K562 (cell line): ENCODE measurements around the gene BICC1. TPM values are rescaled to one million over a fixed set of nuclear protein-coding genes. Genes with fewer than 3 reads are reported as not detected.

Experiments
- ATAC-seq: fragments of 200-7000 bp; cut with Tn5 transposase; 3 replicates; pipeline ENCODE4 v1.9.1; 2020; ENCODE audit warnings: moderate library complexity
- BruUV-seq: library from RNA; stranded (reverse); fragments of 400-500 nt; replicated peaks from 2 replicates; lab custom pipeline; 2021; lab: Mats Ljungman, UMichigan
- CTCF ChIA-PET: fragments of 300-600 bp; formaldehyde crosslinking; extraction: SDS; loops from one replicate; lab custom pipeline; 2021; ENCODE audit warnings: low intra/inter-chr PET ratio; lab: Yijun Ruan, JAX
- POLR2A ChIA-PET: fragments of 300-600, 350-650 bp; sonication (Branson Sonifier 250); formaldehyde crosslinking; extraction: SDS; loops from one replicate; lab custom pipeline; 2021; ENCODE audit warnings: antibody characterized with exemption, inconsistent platforms; lab: Yijun Ruan, JAX
- DNase-seq, 4 experiments: peaks; one replicate each; pipeline versions ENCODE4 v3.0.0 to v3.0.0-alpha.2; 2011 to 2018; ENCODE audit warnings: low spot score in 3 of 4, mixed read lengths in 3 of 4; ENCODE audit errors: extremely low read depth in 1 of 4
- FAIRE-seq: peaks from 2 replicates; lab custom pipeline; 2011; peaks lifted over from hg19 to GRCh38; lab: Jason Lieb, UNC
- H2AFZ ChIP-seq: 2 replicates; pipeline ENCODE4 v1.6.0; 2011; ENCODE audit warnings: low read depth, low read length, control low read depth, inconsistent platforms
- H3K27ac ChIP-seq: fragments of 200-600 bp; 3 replicates; pipeline ENCODE4 v1.8.0; 2011; ENCODE audit warnings: low read depth, mild to moderate bottlenecking, control low read depth, inconsistent platforms, low read length, moderate library complexity, mixed read lengths; ENCODE audit errors: extremely low read depth
- H3K27me3 ChIP-seq, 2 experiments: fragments of 300-600 bp in 1 of 2; 2 replicates in 1 of 2; 3 replicates in 1 of 2; pipeline versions ENCODE4 v1.6.0 to v1.8.0; 2011; ENCODE audit warnings: inconsistent platforms in 2 of 2, low read length in 2 of 2, mild to moderate bottlenecking in 1 of 2, mixed read lengths in 1 of 2, moderate library complexity in 1 of 2; ENCODE audit not compliant: control insufficient read depth in 2 of 2, insufficient read depth in 2 of 2
- H3K36me3 ChIP-seq: fragments of 300-600 bp; 3 replicates; pipeline ENCODE4 v1.8.0; 2011; ENCODE audit warnings: mild to moderate bottlenecking, low read length, inconsistent platforms; ENCODE audit not compliant: control insufficient read depth, insufficient read depth
- H3K4me1 ChIP-seq, 2 experiments: fragments of 200-600 bp in 1 of 2; replicated peaks in 1 of 2; 2 replicates in 1 of 2; 3 replicates in 1 of 2; pipeline versions ENCODE4 v1.5.1 to v1.8.0; 2011; ENCODE audit warnings: inconsistent platforms in 2 of 2, low read length in 2 of 2, mild to moderate bottlenecking in 1 of 2, mixed read lengths in 1 of 2, moderate library complexity in 1 of 2; ENCODE audit not compliant: control insufficient read depth in 2 of 2, insufficient read depth in 2 of 2
- H3K4me2 ChIP-seq: 2 replicates; pipeline ENCODE4 v1.6.1; 2011; ENCODE audit warnings: low read length, control low read depth, inconsistent platforms, mixed read lengths; ENCODE audit not compliant: insufficient read depth
- H3K4me3 ChIP-seq: fragments of 200-600 bp; sonication (generic), shearing (Covaris generic); 2 replicates; pipeline ENCODE4 v1.5.1; 2016; ENCODE audit warnings: control low read depth, inconsistent platforms
- H3K79me2 ChIP-seq: fragments of 200-600 bp; 3 replicates; pipeline ENCODE4 v1.8.0; 2011; ENCODE audit warnings: low read length, inconsistent platforms; ENCODE audit not compliant: control insufficient read depth, insufficient read depth
- H3K9ac ChIP-seq, 2 experiments: 2 replicates each; pipeline versions ENCODE4 v1.6.0 to v1.6.1; 2011; ENCODE audit warnings: low read depth in 2 of 2, low read length in 2 of 2, control low read depth in 1 of 2, inconsistent platforms in 1 of 2, mild to moderate bottlenecking in 1 of 2, mixed read lengths in 1 of 2; ENCODE audit not compliant: insufficient read depth in 1 of 2
- H3K9me1 ChIP-seq: one replicate; pipeline ENCODE4 v1.6.0; 2011; ENCODE audit warnings: inconsistent platforms, mild to moderate bottlenecking, low read length, moderate library complexity; ENCODE audit not compliant: control insufficient read depth, insufficient read depth
- H3K9me3 ChIP-seq: replicated peaks from 2 replicates; pipeline ENCODE4 v1.5.1; 2011; ENCODE audit warnings: low read depth, low read length, inconsistent platforms; ENCODE audit not compliant: control insufficient read depth, insufficient read depth
- H4K20me1 ChIP-seq: replicated peaks from 2 replicates; pipeline ENCODE4 v1.6.1; 2011; ENCODE audit warnings: low read length, inconsistent platforms, mixed read lengths; ENCODE audit not compliant: control insufficient read depth, insufficient read depth
- ASH1L ChIP-seq: fragments of 450-650 bp; IDR thresholded peaks from 2 replicates; pipeline ENCODE4 v1.6.1; 2018; ENCODE audit warnings: borderline replicate concordance, mild to moderate bottlenecking, low read depth; ENCODE audit not compliant: partially characterized antibody
- ATF7 ChIP-seq: fragments of 450-650 bp; IDR thresholded peaks from 2 replicates; pipeline ENCODE4 v1.7.1; 2014; ENCODE audit warnings: mild to moderate bottlenecking, moderate library complexity
- CEBPB ChIP-seq: fragments of 450-650 bp; IDR thresholded peaks from 2 replicates; pipeline ENCODE4 v1.6.1; 2016; ENCODE audit warnings: missing genetic modification characterization, missing compliant biosample characterization
- E2F1 ChIP-seq: sonication (generic); formaldehyde crosslinking; IDR thresholded peaks from 2 replicates; pipeline ENCODE4 v1.8.1; 2023; ENCODE audit warnings: mild to moderate bottlenecking, missing genetic modification reagents, moderate library complexity
- GATAD2A ChIP-seq: fragments of 450-650 bp; IDR thresholded peaks from 2 replicates; pipeline ENCODE4 v1.6.1; 2017
- HNRNPUL1 ChIP-seq: fragments of 200-400 bp; formaldehyde crosslinking; IDR thresholded peaks from 2 replicates; pipeline ENCODE4 v1.6.1; 2017; ENCODE audit warnings: low read length
- NFE2L1 ChIP-seq: fragments of 450-650 bp; IDR thresholded peaks from 2 replicates; pipeline ENCODE4 v1.6.1; 2016; ENCODE audit warnings: missing genetic modification characterization, low read depth, mild to moderate bottlenecking, missing compliant biosample characterization, moderate library complexity, borderline replicate concordance
- NR2C1 ChIP-seq, 2 experiments: fragments of 450-650 bp; IDR thresholded peaks; 2 replicates each; pipeline ENCODE4 v1.6.1; 2017; ENCODE audit warnings: mild to moderate bottlenecking in 2 of 2, antibody characterized with exemption in 1 of 2, inconsistent platforms in 1 of 2, missing compliant biosample characterization in 1 of 2, missing genetic modification characterization in 1 of 2
- PHF20 ChIP-seq: fragments of 450-650 bp; IDR thresholded peaks from 2 replicates; pipeline ENCODE4 v1.6.1; 2018; ENCODE audit not compliant: partially characterized antibody
- PRPF4 ChIP-seq: fragments of 200-400 bp; formaldehyde crosslinking; IDR thresholded peaks from one replicate; pipeline ENCODE4 v1.6.1; 2017; ENCODE audit warnings: low read length, low read depth, mild to moderate bottlenecking; ENCODE audit not compliant: insufficient read depth, poor library complexity, severe bottlenecking
- RBM39 ChIP-seq: fragments of 200-400 bp; formaldehyde crosslinking; optimal IDR thresholded peaks from 2 replicates; pipeline ENCODE3; 2018; ENCODE audit warnings: low read depth, low read length
- RHOXF2B ChIP-seq: fragments of 250-450 bp; sonication (Bioruptor Pico); conservative IDR thresholded peaks from 2 replicates; pipeline ENCODE4 v1.5.1; 2021
- SRF ChIP-seq, 2 experiments: fragments of 250-450, 450-650 bp in 1 of 2; sonication (Bioruptor Pico) in 1 of 2; sonication (generic) in 1 of 2; formaldehyde crosslinking; IDR thresholded peaks; 2 replicates each; pipeline versions ENCODE4 v1.5.0 to v1.5.1; 2020 to 2022; ENCODE audit warnings: mild to moderate bottlenecking in 1 of 2, missing genetic modification reagents in 1 of 2
- ZNF282 ChIP-seq: sonication (generic); formaldehyde crosslinking; IDR thresholded peaks from 2 replicates; pipeline ENCODE4 v1.8.1; 2023; ENCODE audit warnings: missing genetic modification reagents
- ZNF696 ChIP-seq: fragments of 250-450 bp; sonication (Bioruptor Pico); conservative IDR thresholded peaks from 2 replicates; pipeline ENCODE4 v1.4.0; 2020; ENCODE audit warnings: mild to moderate bottlenecking, moderate library complexity
- ZNF76 ChIP-seq: fragments of 250-450 bp; sonication (Bioruptor Pico); IDR thresholded peaks from 2 replicates; pipeline ENCODE4 v1.4.0; 2020; ENCODE audit warnings: mild to moderate bottlenecking, moderate library complexity, borderline replicate concordance
- ZZZ3 ChIP-seq: fragments of 450-650 bp; IDR thresholded peaks from 2 replicates; pipeline ENCODE4 v1.6.1; 2016; ENCODE audit warnings: antibody characterized with exemption, mild to moderate bottlenecking, moderate library complexity
- in situ Hi-C: fragments of 300-500 bp; cut with MboI; formaldehyde crosslinking; loops from 4 replicates; pipeline ENCODE4 v1.15.0; 2018; ENCODE audit warnings: inconsistent platforms, mixed read lengths
- intact Hi-C: fragments of 100-400 bp; cut with micrococcal nuclease; formaldehyde crosslinking; loops from 2 replicates; pipeline ENCODE4 v1.14.2; 2022
- polyA plus RNA-seq, 8 experiments: library from polyadenylated mRNA; depleted of rRNA in 4 of 8; stranded (reverse) in 5 of 8; unstranded in 3 of 8; fragments of >200 nt; fragmentation: Nextera tagmentation in 2 of 8; fragmentation: Illumina TruSeq in 1 of 8; extraction: Ambion mirVana in 2 of 8; extraction: Trizol in 1 of 8; gene quantifications; 2 replicates each; pipeline versions ENCODE4 v1.2.1 to v1.2.3, GENCODE V29; 2011 to 2014; ENCODE audit warnings: inconsistent platforms in 1 of 8, missing spikeins in 1 of 8
- total RNA-seq, 7 experiments: library from RNA; depleted of rRNA in 6 of 7; stranded (reverse); fragments of >200 nt in 6 of 7; fragmentation: Illumina TruSeq in 2 of 7; extraction: Trizol in 2 of 7; gene quantifications; 2 replicates each; pipeline versions ENCODE4 v1.2.1 to v1.2.3, GENCODE V29; 2011 to 2021; ENCODE audit warnings: low replicate concordance in 1 of 7
- TF ChIP-seq, protein P1 (sequence below): fragments of 250-450 bp; sonication (Bioruptor Pico); IDR thresholded peaks from 2 replicates; pipeline ENCODE4 v1.8.0; 2022; ENCODE audit warnings: inconsistent platforms

Gene BICC1
- total and polyA plus RNA-seq, 9 of the 15 experiments (the other 6 are each of a cell fraction or from before 2014, with no cell fraction given), result not detected

DNA sequence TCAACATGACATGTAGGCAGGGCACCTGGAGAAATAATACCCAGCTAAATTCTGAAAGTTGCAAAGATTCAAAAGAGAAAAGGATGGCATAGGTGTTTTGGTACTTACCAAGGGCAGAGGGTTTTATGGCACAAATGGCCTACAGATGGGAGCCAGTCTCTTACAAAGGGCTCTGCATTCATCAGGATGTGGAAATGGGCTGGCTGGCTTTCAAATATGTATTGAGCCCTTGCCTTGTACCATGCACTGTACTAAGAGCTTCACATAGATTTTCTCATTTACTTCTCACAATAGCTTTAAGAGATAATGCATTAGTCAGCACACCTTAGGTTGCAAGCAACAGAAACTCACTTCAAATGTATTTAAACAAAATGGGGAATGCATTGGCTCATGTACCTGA lies 327.1 kb downstream of the BICC1 start:
- Histone ChIP-seq H3K4me3 (no peak overlapping the region), H2AFZ (no peak overlapping the region), H3K79me2 (no peaks in the 10 kb centered on the region), H3K27me3 (no peaks in the 10 kb centered on the region)
- TF ChIP-seq PRPF4 (no peak), PHF20 (no peak), GATAD2A (no peak), E2F1 (no peak), SRF (CRISPR knock-in tag; IDR thresholded peaks at IDR 0.05) (no peak), ZZZ3 (no peak), RBM39 (no peak), ZNF76 (CRISPR knock-in tag) (no peak), ZNF282 (CRISPR knock-in tag) (no peak), ATF7 (no peak), ASH1L (no peak), NR2C1 (IDR thresholded peaks at IDR 0.05) (no peak), NR2C1 (tag; IDR thresholded peaks at IDR 0.05) (no peak), CEBPB (no peak), HNRNPUL1 (no peak), RHOXF2B (CRISPR knock-in tag) (no peak), NFE2L1 (tag) (no peak), ZNF696 (CRISPR knock-in tag) (no peak)
- TF ChIP-seq, protein P1, sequence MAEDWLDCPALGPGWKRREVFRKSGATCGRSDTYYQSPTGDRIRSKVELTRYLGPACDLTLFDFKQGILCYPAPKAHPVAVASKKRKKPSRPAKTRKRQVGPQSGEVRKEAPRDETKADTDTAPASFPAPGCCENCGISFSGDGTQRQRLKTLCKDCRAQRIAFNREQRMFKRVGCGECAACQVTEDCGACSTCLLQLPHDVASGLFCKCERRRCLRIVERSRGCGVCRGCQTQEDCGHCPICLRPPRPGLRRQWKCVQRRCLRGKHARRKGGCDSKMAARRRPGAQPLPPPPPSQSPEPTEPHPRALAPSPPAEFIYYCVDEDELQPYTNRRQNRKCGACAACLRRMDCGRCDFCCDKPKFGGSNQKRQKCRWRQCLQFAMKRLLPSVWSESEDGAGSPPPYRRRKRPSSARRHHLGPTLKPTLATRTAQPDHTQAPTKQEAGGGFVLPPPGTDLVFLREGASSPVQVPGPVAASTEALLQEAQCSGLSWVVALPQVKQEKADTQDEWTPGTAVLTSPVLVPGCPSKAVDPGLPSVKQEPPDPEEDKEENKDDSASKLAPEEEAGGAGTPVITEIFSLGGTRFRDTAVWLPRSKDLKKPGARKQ (CRISPR knock-in tag), result no peak
- TF ChIP-seq, all 486 proteins: peak for 0
- Histone ChIP-seq H3K9me3 (no peaks in the 10 kb centered on the region), H3K27ac (no peak overlapping the region), H3K4me1 (no peaks in the 10 kb centered on the region), H3K9me1 (no peaks in the 10 kb centered on the region), H3K4me2 (no peak overlapping the region), H3K9ac (no peak overlapping the region), H3K36me3 (no peaks in the 10 kb centered on the region), H4K20me1 (no peaks in the 10 kb centered on the region)
- in situ Hi-C loops (no loop called here), intact Hi-C loops (no loop called here)
- DNase-seq, result no peak
- CTCF ChIA-PET, result no interaction called here
- BruUV-seq, result no TSS peak
- ATAC-seq, result no peak
- no peak for FAIRE-seq
- POLR2A ChIA-PET, result no interaction called here
